CD4-positive, alpha-beta T cell (primary cell): ENCODE measurements around the gene TMEM161B. TPM values are rescaled to one million over a fixed set of nuclear protein-coding genes. Genes with fewer than 3 reads are reported as not detected.

ENCODE experiments used
- ATAC-seq: fragments of 200-7000 bp; cut with Tn5 transposase; one replicate; pipeline ENCODE4 v1.10.0; 2022; ENCODE audit warnings: mild to moderate bottlenecking; ENCODE audit not compliant: poor library complexity
- CTCF ChIA-PET: fragments of 350-600 bp; sonication (Branson Sonifier 250); formaldehyde crosslinking; loops from one replicate; lab custom pipeline; 2021; ENCODE audit warnings: antibody characterized with exemption, inconsistent platforms; lab: Charles Lee
- POLR2A ChIA-PET: fragments of 350-600 bp; sonication (Branson Sonifier 250); formaldehyde crosslinking; loops from one replicate; lab custom pipeline; 2021; ENCODE audit warnings: antibody characterized with exemption, inconsistent platforms; lab: Charles Lee
- DNase-seq, 14 experiments: peaks; one replicate each; pipeline ENCODE4 v3.0.0-alpha.2; 2013 to 2020; ENCODE audit warnings: mixed read lengths in 2 of 14
- H3K27ac ChIP-seq, 2 donors: one replicate each; pipeline versions ENCODE4 v1.5.1 to v1.7.0; 2013; ENCODE audit warnings: low read length in 2 of 2, low read depth in 1 of 2, mild to moderate bottlenecking in 1 of 2
- H3K27me3 ChIP-seq, 2 experiments: 1 replicate in 1 of 2; 2 replicates in 1 of 2; pipeline versions ENCODE4 v1.6.1 to v1.7.0; 2013; ENCODE audit warnings: low read length in 2 of 2, control low read depth in 1 of 2, mild to moderate bottlenecking in 1 of 2, moderate library complexity in 1 of 2; ENCODE audit not compliant: insufficient read depth in 2 of 2, control insufficient read depth in 1 of 2
- H3K36me3 ChIP-seq: one replicate; pipeline ENCODE4 v1.6.1; 2013; ENCODE audit warnings: low read length, control low read depth; ENCODE audit not compliant: insufficient read depth
- H3K4me1 ChIP-seq: one replicate; pipeline ENCODE4 v1.6.1; 2013; ENCODE audit warnings: low read length, control low read depth; ENCODE audit not compliant: insufficient read depth
- H3K4me3 ChIP-seq: one replicate; pipeline ENCODE4 v1.5.1; 2013; ENCODE audit warnings: mild to moderate bottlenecking, low read length, moderate library complexity
- H3K9me3 ChIP-seq, 2 experiments: 1 replicate in 1 of 2; 2 replicates in 1 of 2; pipeline versions ENCODE4 v1.6.1 to v1.7.0; 2013; ENCODE audit warnings: low read length in 2 of 2, mild to moderate bottlenecking in 2 of 2, control low read depth in 1 of 2, moderate library complexity in 1 of 2; ENCODE audit not compliant: control insufficient read depth in 1 of 2, insufficient read depth in 1 of 2
- H3K27ac Mint-ChIP-seq: one replicate; pipeline ENCODE4 v1.8.0; 2020; ENCODE audit warnings: mixed read lengths
- H3K27me3 Mint-ChIP-seq: one replicate; pipeline ENCODE4 v1.8.0; 2021; ENCODE audit warnings: mixed read lengths
- H3K36me3 Mint-ChIP-seq: one replicate; pipeline ENCODE4 v1.8.0; 2021; ENCODE audit warnings: low read depth, mixed read lengths
- H3K4me1 Mint-ChIP-seq: one replicate; pipeline ENCODE4 v1.8.0; 2021; ENCODE audit warnings: low read depth, mixed read lengths
- H3K4me3 Mint-ChIP-seq: one replicate; pipeline ENCODE4 v1.8.0; 2020; ENCODE audit warnings: mild to moderate bottlenecking, mixed read lengths
- H3K9me3 Mint-ChIP-seq: one replicate; pipeline ENCODE4 v1.8.0; 2020; ENCODE audit warnings: mixed read lengths
- CTCF ChIP-seq: fragments of 200-600 bp; IDR thresholded peaks from one replicate; pipeline ENCODE4 v1.8.0; 2022; ENCODE audit warnings: antibody characterized with exemption, mild to moderate bottlenecking
- intact Hi-C, 2 experiments: fragments of 100-400 bp; cut with DNase I in 1 of 2; cut with micrococcal nuclease in 1 of 2; formaldehyde crosslinking; loops; one replicate each; pipeline versions ENCODE4 v1.15.1 to v1.9.0; 2023 to 2025; cut with DNase I, micrococcal nuclease
- total RNA-seq, 174 experiments: library from RNA in 2 of 174; stranded (reverse) in 2 of 174; gene quantifications; one replicate each; pipeline ENCODE4 v1.2.3 and lab custom pipeline; 2021 to 2026

The TMEM161B gene
- total RNA-seq, 2 experiments from 2014 or later, result 16.7 to 19.6 TPM

- Mint-ChIP-seq H3K36me3 (peaks cover 81% of the 10 kb centered on the region), H3K9me3 (no peaks in the 10 kb centered on the region), H3K27me3 (no peaks in the 10 kb centered on the region), H3K27ac (no peak overlapping the region), H3K4me1 (no peaks in the 10 kb centered on the region), H3K4me3 (no peak overlapping the region)
- CTCF ChIA-PET, result no interaction called here
- no peak for TF ChIP-seq CTCF
- ATAC-seq, result no peak
- no peak overlapping the region for H3K4me3 ChIP-seq
- no peak for DNase-seq
- H3K4me1 ChIP-seq, result no peaks in the 10 kb centered on the region
- intact Hi-C loops, result no loop called here
- no peaks in the 10 kb centered on the region for H3K9me3 ChIP-seq
- POLR2A ChIA-PET, result no interaction called here
- H3K27ac ChIP-seq, result no peak overlapping the region
- peaks cover 53% of the 10 kb centered on the region for H3K36me3 ChIP-seq
- no peaks in the 10 kb centered on the region for H3K27me3 ChIP-seq
Measured at GRCh38 chr5:88214655-88215054, 54.0 kb downstream of the TMEM161B start.

- DNase-seq (no peak), ATAC-seq (no peak)
- CTCF ChIA-PET, result no interaction called here
- H3K9me3 ChIP-seq, result no peaks in the 10 kb centered on the region
- peaks cover 8% of the 10 kb centered on the region for H3K4me1 ChIP-seq
- intact Hi-C loops, result loop anchor here in 1 of 2 experiments (10.0 kb wide), 1 partner anchor 57 kb away; the partner anchor contains the start of gene TMEM161B
- no peaks in the 10 kb centered on the region for H3K27me3 Mint-ChIP-seq
- H3K4me3 Mint-ChIP-seq, result no peak overlapping the region
- TF ChIP-seq CTCF, result no peak
- H3K27ac Mint-ChIP-seq, result no peak overlapping the region
- H3K36me3 ChIP-seq, result peaks cover 22% of the 10 kb centered on the region
- POLR2A ChIA-PET, result no interaction called here
- H3K4me3 ChIP-seq, result no peak overlapping the region
- peaks cover 69% of the 10 kb centered on the region for H3K36me3 Mint-ChIP-seq
- no peaks in the 10 kb centered on the region for H3K9me3 Mint-ChIP-seq
- no peak overlapping the region for H3K27ac ChIP-seq
- no peaks in the 10 kb centered on the region for H3K27me3 ChIP-seq
- H3K4me1 Mint-ChIP-seq, result peaks cover 15% of the 10 kb centered on the region
Measured at GRCh38 chr5:88207575-88207974, 61.1 kb downstream of the TMEM161B start.

GRCh38 chr5:88203981-88204750, 64.5 kb downstream of the TMEM161B start:
- no peaks in the 10 kb centered on the region for H3K27me3 ChIP-seq
- peaks cover 15% of the 10 kb centered on the region for H3K4me1 Mint-ChIP-seq
- H3K36me3 ChIP-seq, result peaks cover 25% of the 10 kb centered on the region
- peak overlapping the region; percentile 11 for H3K4me3 ChIP-seq
- DNase-seq (peak in 10 of 14 experiments; percentile 15 to 83 (median 24)), ATAC-seq (peak; percentile 98)
- H3K4me1 ChIP-seq, result peaks cover 8% of the 10 kb centered on the region
- no peaks in the 10 kb centered on the region for H3K27me3 Mint-ChIP-seq
- ChIA-PET CTCF (no interaction called here), POLR2A (no interaction called here)
- H3K27ac ChIP-seq, result peak overlapping the region in 1 of 2 donors; percentile 53
- no peaks in the 10 kb centered on the region for H3K9me3 Mint-ChIP-seq
- peaks cover 76% of the 10 kb centered on the region for H3K36me3 Mint-ChIP-seq
- intact Hi-C loops, result loop anchor here in 1 of 2 experiments (10.0 kb wide), 1 partner anchor 61 kb away; the partner anchor contains the start of gene TMEM161B
- no peak for TF ChIP-seq CTCF
- peak overlapping the region; percentile 43 for H3K4me3 Mint-ChIP-seq
- H3K27ac Mint-ChIP-seq, result peak overlapping the region; percentile 83
- no peaks in the 10 kb centered on the region for H3K9me3 ChIP-seq
